Measurements from ENCODE around the gene SLC12A1.

SLC12A1 gene

DNA sequence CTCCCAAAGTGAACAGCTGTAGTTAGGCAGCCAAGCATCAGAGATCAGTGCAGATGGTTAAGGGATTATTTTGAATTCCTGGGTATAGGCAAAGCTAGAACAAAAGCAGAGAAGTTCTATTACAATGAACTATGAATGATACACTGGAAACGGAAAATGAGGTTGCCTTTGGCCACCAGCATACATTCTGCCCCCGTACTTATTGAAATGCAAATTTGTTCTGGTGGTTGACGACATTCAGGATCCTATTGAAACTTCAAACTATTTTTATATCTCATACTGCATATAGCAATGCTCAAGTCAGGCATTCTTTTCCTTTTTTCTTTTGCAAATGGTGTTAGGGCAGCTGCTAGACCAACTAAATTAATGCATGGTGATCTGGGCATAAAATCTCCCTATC, 61.7 kb downstream of the SLC12A1 start:
- no peaks in the 10 kb centered on the region for H3K9me3 Mint-ChIP-seq
- no peak for DNase-seq
- TF ChIP-seq, protein P1, sequence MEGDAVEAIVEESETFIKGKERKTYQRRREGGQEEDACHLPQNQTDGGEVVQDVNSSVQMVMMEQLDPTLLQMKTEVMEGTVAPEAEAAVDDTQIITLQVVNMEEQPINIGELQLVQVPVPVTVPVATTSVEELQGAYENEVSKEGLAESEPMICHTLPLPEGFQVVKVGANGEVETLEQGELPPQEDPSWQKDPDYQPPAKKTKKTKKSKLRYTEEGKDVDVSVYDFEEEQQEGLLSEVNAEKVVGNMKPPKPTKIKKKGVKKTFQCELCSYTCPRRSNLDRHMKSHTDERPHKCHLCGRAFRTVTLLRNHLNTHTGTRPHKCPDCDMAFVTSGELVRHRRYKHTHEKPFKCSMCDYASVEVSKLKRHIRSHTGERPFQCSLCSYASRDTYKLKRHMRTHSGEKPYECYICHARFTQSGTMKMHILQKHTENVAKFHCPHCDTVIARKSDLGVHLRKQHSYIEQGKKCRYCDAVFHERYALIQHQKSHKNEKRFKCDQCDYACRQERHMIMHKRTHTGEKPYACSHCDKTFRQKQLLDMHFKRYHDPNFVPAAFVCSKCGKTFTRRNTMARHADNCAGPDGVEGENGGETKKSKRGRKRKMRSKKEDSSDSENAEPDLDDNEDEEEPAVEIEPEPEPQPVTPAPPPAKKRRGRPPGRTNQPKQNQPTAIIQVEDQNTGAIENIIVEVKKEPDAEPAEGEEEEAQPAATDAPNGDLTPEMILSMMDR (IDR thresholded peaks at IDR 0.05), result no peak
- no peak overlapping the region for H3K4me3 Mint-ChIP-seq
- H3K27ac Mint-ChIP-seq, result no peak overlapping the region
- no peaks in the 10 kb centered on the region for H3K27me3 Mint-ChIP-seq (ENCODE audit: low read depth, poor library complexity)
- peaks cover 8% of the 10 kb centered on the region for H3K4me1 Mint-ChIP-seq
- no peaks in the 10 kb centered on the region for H3K36me3 Mint-ChIP-seq (ENCODE audit: low read depth)

DNA sequence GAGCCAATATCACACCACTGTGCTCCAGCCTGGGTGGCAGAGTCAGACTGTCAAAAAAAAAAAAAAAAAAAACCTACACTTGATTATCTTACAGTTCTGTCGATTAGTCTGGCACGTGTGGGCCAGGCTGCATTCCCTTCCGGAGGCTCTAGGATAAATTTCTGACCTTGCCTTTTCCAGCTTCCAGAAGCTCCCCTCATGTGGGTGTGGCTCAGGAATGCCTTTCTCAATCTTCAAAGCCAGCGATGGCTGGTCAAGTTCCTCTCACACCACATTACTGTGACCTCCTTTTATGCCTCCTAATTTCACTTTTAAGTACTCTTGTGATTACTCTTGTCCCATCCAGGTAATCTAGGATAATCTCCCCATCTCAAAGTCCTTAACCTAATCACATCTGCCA, 66.9 kb downstream of the SLC12A1 start:
- Mint-ChIP-seq H3K9me3 (no peaks in the 10 kb centered on the region), H3K27me3 (ENCODE audit: low read depth, poor library complexity) (no peaks in the 10 kb centered on the region), H3K36me3 (ENCODE audit: low read depth) (no peaks in the 10 kb centered on the region), H3K27ac (no peak overlapping the region), H3K4me3 (no peak overlapping the region), H3K4me1 (no peaks in the 10 kb centered on the region)
- no peak for DNase-seq
- TF ChIP-seq, protein P1 (IDR thresholded peaks at IDR 0.05), result no peak

DNA sequence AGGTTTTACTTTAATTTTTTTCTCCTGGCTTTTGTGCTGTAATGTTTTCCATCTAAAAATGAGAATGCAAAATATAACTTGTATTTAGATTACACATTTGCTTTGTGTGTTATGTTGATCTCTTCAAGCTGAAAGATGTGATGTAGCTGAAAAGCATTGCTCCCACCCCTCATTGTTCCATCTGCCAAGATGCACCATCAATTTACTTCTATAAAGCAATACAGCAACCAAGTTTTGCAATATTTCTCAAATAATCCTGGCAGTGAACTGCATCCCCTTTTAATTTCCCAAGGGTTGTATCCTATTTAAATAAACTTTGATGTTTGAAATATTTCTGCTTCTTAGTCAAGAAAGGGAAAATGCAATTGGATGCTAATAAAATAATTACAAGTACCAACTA, 72.6 kb downstream of the SLC12A1 start:
- H3K36me3 Mint-ChIP-seq (ENCODE audit: low read depth), result no peaks in the 10 kb centered on the region
- H3K9me3 Mint-ChIP-seq, result no peaks in the 10 kb centered on the region
- H3K4me3 Mint-ChIP-seq, result no peak overlapping the region
- H3K27ac Mint-ChIP-seq, result no peak overlapping the region
- H3K27me3 Mint-ChIP-seq (ENCODE audit: low read depth, poor library complexity), result no peaks in the 10 kb centered on the region
- peaks cover 31% of the 10 kb centered on the region for H3K4me1 Mint-ChIP-seq
- TF ChIP-seq, protein P1 (IDR thresholded peaks at IDR 0.05), result no peak
- no peak for DNase-seq

DNA sequence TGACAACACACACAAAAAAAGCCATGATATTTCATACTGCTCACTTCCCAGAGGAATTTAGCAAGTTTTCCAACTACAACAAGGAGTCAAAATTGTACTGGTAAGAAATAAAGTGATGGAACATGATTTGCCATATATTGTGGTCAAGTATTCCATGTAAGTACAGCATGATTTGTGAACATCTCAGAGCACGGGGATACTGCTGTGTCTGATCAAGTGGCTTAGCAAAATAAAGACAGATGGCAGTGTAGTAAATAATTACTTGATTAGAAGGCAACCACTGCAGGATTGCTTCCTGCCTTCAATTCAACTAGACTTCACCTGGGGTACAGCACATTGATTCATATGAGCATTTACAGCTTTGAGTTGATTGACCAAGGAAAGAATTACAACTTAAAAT, 73.5 kb downstream of the SLC12A1 start:
- Mint-ChIP-seq H3K4me1 (peaks cover 40% of the 10 kb centered on the region), H3K27me3 (ENCODE audit: low read depth, poor library complexity) (no peaks in the 10 kb centered on the region), H3K9me3 (no peaks in the 10 kb centered on the region), H3K4me3 (no peak overlapping the region), H3K27ac (no peak overlapping the region), H3K36me3 (ENCODE audit: low read depth) (no peaks in the 10 kb centered on the region)
- TF ChIP-seq, protein P1 (IDR thresholded peaks at IDR 0.05), result no peak
- no peak for DNase-seq

GRCh38 chr15:48281674-48282073, 75.6 kb downstream of the SLC12A1 start:
- Mint-ChIP-seq H3K36me3 (ENCODE audit: low read depth) (no peaks in the 10 kb centered on the region), H3K4me3 (no peak overlapping the region), H3K9me3 (no peaks in the 10 kb centered on the region), H3K27ac (no peak overlapping the region), H3K27me3 (ENCODE audit: low read depth, poor library complexity) (no peaks in the 10 kb centered on the region), H3K4me1 (peaks cover 54% of the 10 kb centered on the region)
- TF ChIP-seq, protein P1 (IDR thresholded peaks at IDR 0.05), result no peak
- DNase-seq, result no peak

GRCh38 chr15:48282216-48282615, 76.1 kb downstream of the SLC12A1 start:
- H3K36me3 Mint-ChIP-seq (ENCODE audit: low read depth), result no peaks in the 10 kb centered on the region
- no peak overlapping the region for H3K4me3 Mint-ChIP-seq
- H3K27me3 Mint-ChIP-seq (ENCODE audit: low read depth, poor library complexity), result no peaks in the 10 kb centered on the region
- no peak for DNase-seq
- H3K27ac Mint-ChIP-seq, result no peak overlapping the region
- H3K4me1 Mint-ChIP-seq, result peaks cover 54% of the 10 kb centered on the region
- no peaks in the 10 kb centered on the region for H3K9me3 Mint-ChIP-seq
- TF ChIP-seq, protein P1 (IDR thresholded peaks at IDR 0.05), result no peak

All from nephron progenitor cell (in vitro differentiated cells).